HG03378 (cell line): ENCODE measurements around the gene CENPV.
"Not testable (repeated sequence)": the region's sequence is repeated elsewhere in the genome, so short reads cannot be mapped to it uniquely, and the experiment has no call there.

Experiments used
- ATAC-seq: cut with Tn5 transposase; IDR thresholded peaks from one replicate; pipeline ENCODE4 v1.9.1; 2021; ENCODE audit warnings: mild to moderate bottlenecking, moderate library complexity; ENCODE audit not compliant: unreplicated experiment

Gene CENPV

GRCh38 chr17:16314859-16315258 is 38.4 kb downstream of the CENPV start:
- no peak for ATAC-seq

- ATAC-seq: no peak
Measured at GRCh38 chr17:16314189-16314588, 39.1 kb downstream of the CENPV start.

GRCh38 chr17:16313139-16314090 is 39.9 kb downstream of the CENPV start:
- ATAC-seq: no peak

- ATAC-seq: not testable (repeated sequence)
Measured at GRCh38 chr17:16312061-16312460, 41.2 kb downstream of the CENPV start.

GRCh38 chr17:16306211-16306610 is 47.1 kb downstream of the CENPV start:
- no peak for ATAC-seq

GRCh38 chr17:16304830-16305229 is 48.4 kb downstream of the CENPV start:
- ATAC-seq: no peak

GRCh38 chr17:16302856-16303255 is 50.4 kb downstream of the CENPV start:
- ATAC-seq: no peak

GRCh38 chr17:16301963-16302855 is 51.1 kb downstream of the CENPV start:
- no peak for ATAC-seq

GRCh38 chr17:16300554-16300953 is 52.7 kb downstream of the CENPV start:
- ATAC-seq: no peak

GRCh38 chr17:16298140-16298662 is 55.1 kb downstream of the CENPV start:
- ATAC-seq: no peak

- ATAC-seq: no peak
Measured at GRCh38 chr17:16297367-16298139, 55.7 kb downstream of the CENPV start.

GRCh38 chr17:16296072-16296471 is 57.2 kb downstream of the CENPV start:
- ATAC-seq: not testable (repeated sequence)

GRCh38 chr17:16294560-16294959 is 58.7 kb downstream of the CENPV start:
- ATAC-seq: no peak

- no peak for ATAC-seq
Measured at GRCh38 chr17:16293931-16294330, 59.3 kb downstream of the CENPV start.
